Putamen (tissue), 1 donor: ENCODE results near the gene LRRN3.
A peak's percentile ranks its signal among the peaks of the same experiment; 100 is the strongest.
"Not testable (repeated sequence)": the region's sequence is repeated elsewhere in the genome, so short reads cannot be mapped to it uniquely, and the experiment has no call there.

Experiments
- DNase-seq: peaks from one replicate; pipeline ENCODE4 v3.0.0-alpha.2; 2016; ENCODE audit warnings: low spot score

The LRRN3 gene

GRCh38 chr7:111090846-111091245 lies at the start of gene LRRN3:
TSS of gene LRRN3 (plus strand) at chr7:111091127. CDS start at chr7:111122773, 31,646 bp downstream.
- peak; percentile 85 for DNase-seq

GRCh38 chr7:111041577-111041976 lies 49.4 kb upstream of the LRRN3 start:
- no peak for DNase-seq

GRCh38 chr7:111042842-111043241 lies 48.1 kb upstream of the LRRN3 start:
- DNase-seq: no peak

- no peak for DNase-seq
Measured at GRCh38 chr7:111043561-111043960, 47.4 kb upstream of the LRRN3 start.

- no peak for DNase-seq
Measured at GRCh38 chr7:111045449-111045848, 45.5 kb upstream of the LRRN3 start.

GRCh38 chr7:111047595-111047994 lies 43.3 kb upstream of the LRRN3 start:
- no peak for DNase-seq

- DNase-seq: no peak
Measured at GRCh38 chr7:111049971-111050680, 40.8 kb upstream of the LRRN3 start.

GRCh38 chr7:111050875-111051416 lies 40.0 kb upstream of the LRRN3 start:
- no peak for DNase-seq

GRCh38 chr7:111051832-111052231 lies 39.1 kb upstream of the LRRN3 start:
- no peak for DNase-seq

- no peak for DNase-seq
Measured at GRCh38 chr7:111053035-111053434, 37.9 kb upstream of the LRRN3 start.

- DNase-seq: no peak
Measured at GRCh38 chr7:111056371-111056770, 34.6 kb upstream of the LRRN3 start.

- no peak for DNase-seq
Measured at GRCh38 chr7:111057066-111057465, 33.9 kb upstream of the LRRN3 start.

- DNase-seq: no peak
Measured at GRCh38 chr7:111059833-111060232, 31.1 kb upstream of the LRRN3 start.

- no peak for DNase-seq
Measured at GRCh38 chr7:111063166-111063565, 27.8 kb upstream of the LRRN3 start.

- no peak for DNase-seq
Measured at GRCh38 chr7:111067251-111067650, 23.7 kb upstream of the LRRN3 start.

GRCh38 chr7:111067682-111068081 lies 23.2 kb upstream of the LRRN3 start:
- DNase-seq: no peak

- no peak for DNase-seq
Measured at GRCh38 chr7:111068618-111069017, 22.3 kb upstream of the LRRN3 start.

GRCh38 chr7:111071556-111071955 lies 19.4 kb upstream of the LRRN3 start:
- DNase-seq: no peak

GRCh38 chr7:111072658-111073057 lies 18.3 kb upstream of the LRRN3 start:
- DNase-seq: not testable (repeated sequence)

- no peak for DNase-seq
Measured at GRCh38 chr7:111074071-111074747, 16.7 kb upstream of the LRRN3 start.

GRCh38 chr7:111074748-111075146 lies 16.2 kb upstream of the LRRN3 start:
- no peak for DNase-seq

GRCh38 chr7:111075498-111075897 lies 15.4 kb upstream of the LRRN3 start:
- no peak for DNase-seq

- no peak for DNase-seq
Measured at GRCh38 chr7:111076205-111076604, 14.7 kb upstream of the LRRN3 start.
